SK-N-SH treated with all-trans-retinoic acid at 6 μM for 48 hours (cell line): Measurements from ENCODE around the gene ELMO1.

ENCODE experiments used
- ATAC-seq: fragments of 200-7000 bp; cut with Tn5 transposase; 3 replicates; pipeline ENCODE4 v1.9.1; 2020; ENCODE audit warnings: mild to moderate bottlenecking, moderate library complexity
- ARNTL ChIP-seq: fragments of 450-650 bp; formaldehyde crosslinking; IDR thresholded peaks from 2 replicates; pipeline ENCODE4 v1.5.0; 2020; ENCODE audit warnings: low read depth, mild to moderate bottlenecking, moderate library complexity, borderline replicate concordance
- BACH2 ChIP-seq: fragments of 250-450 bp; sonication (Bioruptor Pico); IDR thresholded peaks from 2 replicates; pipeline ENCODE4 v1.9.0; 2021; ENCODE audit warnings: mild to moderate bottlenecking, borderline replicate concordance
- CREB5 ChIP-seq: fragments of 250-450 bp; sonication (Bioruptor Pico); IDR thresholded peaks from 2 replicates; pipeline ENCODE4 v1.5.1; 2020; ENCODE audit warnings: low read depth, mild to moderate bottlenecking, moderate library complexity
- CSDC2 ChIP-seq: fragments of 250-450 bp; sonication (Bioruptor Pico); IDR thresholded peaks from 2 replicates; pipeline ENCODE4 v1.5.0; 2020; ENCODE audit warnings: mild to moderate bottlenecking, moderate library complexity
- CSRNP3 ChIP-seq: fragments of 250-450 bp; sonication (Bioruptor Pico); IDR thresholded peaks from 2 replicates; pipeline ENCODE4 v1.5.1; 2021; ENCODE audit warnings: mild to moderate bottlenecking, moderate library complexity
- ESRRG ChIP-seq: fragments of 250-450 bp; sonication (Bioruptor Pico); IDR thresholded peaks from 2 replicates; pipeline ENCODE4 v1.6.1; 2021; ENCODE audit warnings: mild to moderate bottlenecking
- GLIS3 ChIP-seq: fragments of 250-450 bp; sonication (Bioruptor Pico); IDR thresholded peaks from 2 replicates; pipeline ENCODE4 v1.5.0; 2020; ENCODE audit warnings: mild to moderate bottlenecking, moderate library complexity
- ISL1 ChIP-seq: fragments of 250-450 bp; sonication (Bioruptor Pico); IDR thresholded peaks from 2 replicates; pipeline ENCODE4 v2.1.2; 2022; ENCODE audit warnings: mild to moderate bottlenecking, moderate library complexity
- OSR1 ChIP-seq: fragments of 250-450 bp; sonication (Bioruptor Pico); IDR thresholded peaks from 2 replicates; pipeline ENCODE4 v1.8.0; 2022; ENCODE audit warnings: moderate library complexity, mild to moderate bottlenecking, inconsistent platforms
- RARB ChIP-seq: fragments of 250-450 bp; sonication (Bioruptor Pico); IDR thresholded peaks from 2 replicates; pipeline ENCODE4 v1.8.0; 2021; ENCODE audit warnings: mild to moderate bottlenecking, moderate library complexity
- TCF4 ChIP-seq: fragments of 250-450 bp; sonication (Bioruptor Pico); IDR thresholded peaks from 2 replicates; pipeline ENCODE4 v1.8.0; 2021; ENCODE audit warnings: mild to moderate bottlenecking, moderate library complexity, borderline replicate concordance
- TOX ChIP-seq: fragments of 250-450 bp; sonication (Bioruptor Pico); IDR thresholded peaks from 2 replicates; pipeline ENCODE4 v1.8.0; 2021; ENCODE audit warnings: mild to moderate bottlenecking, moderate library complexity, borderline replicate concordance
- TSHZ2 ChIP-seq: fragments of 250-450 bp; sonication (Bioruptor Pico); IDR thresholded peaks from 2 replicates; pipeline ENCODE4 v1.5.0; 2020; ENCODE audit warnings: mild to moderate bottlenecking, moderate library complexity
- ZC3H10 ChIP-seq: fragments of 250-450 bp; sonication (Bioruptor Pico); IDR thresholded peaks from 2 replicates; pipeline ENCODE4 v1.5.1; 2021; ENCODE audit warnings: mild to moderate bottlenecking, moderate library complexity
- ZFP3 ChIP-seq: fragments of 250-450 bp; sonication (Bioruptor Pico); IDR thresholded peaks from 2 replicates; pipeline ENCODE4 v1.5.0; 2020; ENCODE audit warnings: mild to moderate bottlenecking, moderate library complexity
- ZFP30 ChIP-seq: fragments of 450-650 bp; formaldehyde crosslinking; IDR thresholded peaks from 2 replicates; pipeline ENCODE4 v1.5.0; 2022; ENCODE audit warnings: mild to moderate bottlenecking, moderate library complexity
- ZNF565 ChIP-seq: fragments of 450-650 bp; formaldehyde crosslinking; conservative IDR thresholded peaks from 2 replicates; pipeline ENCODE4 v1.5.0; 2020; ENCODE audit warnings: low read depth, mild to moderate bottlenecking, moderate library complexity
- ZNF70 ChIP-seq: fragments of 450-650 bp; formaldehyde crosslinking; IDR thresholded peaks from 2 replicates; pipeline ENCODE4 v1.5.0; 2020; ENCODE audit warnings: mild to moderate bottlenecking, moderate library complexity
- TF ChIP-seq, protein P1 (sequence below): fragments of 250-450 bp; sonication (Bioruptor Pico); IDR thresholded peaks from 2 replicates; pipeline ENCODE4 v1.8.0; 2020; ENCODE audit warnings: mild to moderate bottlenecking, moderate library complexity, borderline replicate concordance

ELMO1 gene

GRCh38 chr7:37351716-37352115 lies 96.9 kb downstream of the ELMO1 start:
- ATAC-seq: no peak
- TF ChIP-seq ZNF70 (no peak), ARNTL (no peak), CREB5 (CRISPR knock-in tag) (no peak), ISL1 (CRISPR knock-in tag) (no peak), ZNF565 (CRISPR knock-in tag) (no peak), CSDC2 (CRISPR knock-in tag) (no peak), ZFP30 (CRISPR knock-in tag) (no peak), CSRNP3 (CRISPR knock-in tag) (no peak), BACH2 (CRISPR knock-in tag) (no peak), TCF4 (CRISPR knock-in tag) (no peak)

GRCh38 chr7:37349979-37350590 lies 98.6 kb downstream of the ELMO1 start:
- no peak for TF ChIP-seq ESRRG (CRISPR knock-in tag)
- TF ChIP-seq CSDC2 (CRISPR knock-in tag): no peak
- TF ChIP-seq ZC3H10 (CRISPR knock-in tag): no peak
- TF ChIP-seq, all 23 proteins: peak for 0
- no peak for ATAC-seq

- no peak for ATAC-seq
- TF ChIP-seq TSHZ2 (CRISPR knock-in tag) (no peak), TCF4 (CRISPR knock-in tag) (no peak), ZC3H10 (CRISPR knock-in tag) (no peak), ZNF565 (CRISPR knock-in tag) (no peak), ZFP3 (CRISPR knock-in tag) (no peak), ISL1 (CRISPR knock-in tag) (no peak), RARB (CRISPR knock-in tag) (no peak), ARNTL (no peak), BACH2 (CRISPR knock-in tag) (no peak), CSDC2 (CRISPR knock-in tag) (no peak), CSRNP3 (CRISPR knock-in tag) (no peak), OSR1 (CRISPR knock-in tag) (no peak), GLIS3 (no peak), CREB5 (CRISPR knock-in tag) (no peak), ESRRG (CRISPR knock-in tag) (no peak), TOX (CRISPR knock-in tag) (no peak)
Measured at GRCh38 chr7:37348982-37349381, 99.7 kb downstream of the ELMO1 start.

GRCh38 chr7:37346761-37347160 lies 101.9 kb downstream of the ELMO1 start:
- no peak for ATAC-seq
- TF ChIP-seq GLIS3 (no peak), ZC3H10 (CRISPR knock-in tag) (no peak)
- TF ChIP-seq, protein P1, sequence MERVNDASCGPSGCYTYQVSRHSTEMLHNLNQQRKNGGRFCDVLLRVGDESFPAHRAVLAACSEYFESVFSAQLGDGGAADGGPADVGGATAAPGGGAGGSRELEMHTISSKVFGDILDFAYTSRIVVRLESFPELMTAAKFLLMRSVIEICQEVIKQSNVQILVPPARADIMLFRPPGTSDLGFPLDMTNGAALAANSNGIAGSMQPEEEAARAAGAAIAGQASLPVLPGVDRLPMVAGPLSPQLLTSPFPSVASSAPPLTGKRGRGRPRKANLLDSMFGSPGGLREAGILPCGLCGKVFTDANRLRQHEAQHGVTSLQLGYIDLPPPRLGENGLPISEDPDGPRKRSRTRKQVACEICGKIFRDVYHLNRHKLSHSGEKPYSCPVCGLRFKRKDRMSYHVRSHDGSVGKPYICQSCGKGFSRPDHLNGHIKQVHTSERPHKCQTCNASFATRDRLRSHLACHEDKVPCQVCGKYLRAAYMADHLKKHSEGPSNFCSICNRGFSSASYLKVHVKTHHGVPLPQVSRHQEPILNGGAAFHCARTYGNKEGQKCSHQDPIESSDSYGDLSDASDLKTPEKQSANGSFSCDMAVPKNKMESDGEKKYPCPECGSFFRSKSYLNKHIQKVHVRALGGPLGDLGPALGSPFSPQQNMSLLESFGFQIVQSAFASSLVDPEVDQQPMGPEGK (CRISPR knock-in tag): no peak
